Breast epithelium (tissue), 4 donors: Measurements from ENCODE around the gene CILP. TPM values are rescaled to one million over a fixed set of nuclear protein-coding genes. Genes with fewer than 3 reads are reported as not detected.

Experiments
- DNase-seq, 2 donors: peaks; one replicate each; pipeline ENCODE4 v3.0.0-alpha.2; 2019; ENCODE audit warnings: low spot score in 2 of 2
- H3K27ac ChIP-seq, 2 donors: fragments of 200-600 bp; sonication (generic) in 1 of 2; one replicate each; pipeline ENCODE4 v1.5.1; 2016 to 2019; ENCODE audit warnings: mild to moderate bottlenecking in 1 of 2
- H3K27me3 ChIP-seq, 2 donors: fragments of 200-600 bp; sonication (generic) in 1 of 2; one replicate each; pipeline versions ENCODE4 v1.5.1 to v1.6.0; 2017 to 2019; ENCODE audit warnings: control low read depth in 1 of 2, mild to moderate bottlenecking in 1 of 2
- H3K36me3 ChIP-seq: fragments of 200-600 bp; one replicate; pipeline ENCODE4 v1.5.1; 2019
- H3K4me1 ChIP-seq, 2 donors: fragments of 200-600 bp; sonication (generic); one replicate each; pipeline ENCODE4 v1.5.1; 2016 to 2019; ENCODE audit warnings: control low read depth in 1 of 2
- H3K4me3 ChIP-seq, 3 donors: fragments of 200-600 bp; sonication (generic); 1 replicate in 2 of 3; 2 replicates in 1 of 3; pipeline ENCODE4 v1.5.1; 2016 to 2019; ENCODE audit warnings: mild to moderate bottlenecking in 3 of 3, moderate library complexity in 2 of 3
- H3K9me3 ChIP-seq, 2 donors: fragments of 200-600 bp; sonication (generic) in 1 of 2; one replicate each; pipeline ENCODE4 v1.5.1; 2016 to 2019; ENCODE audit warnings: control low read depth in 1 of 2
- CTCF ChIP-seq, 3 donors: fragments of 450-650 bp; IDR thresholded peaks; one replicate each; pipeline ENCODE4 v1.5.1; 2016 to 2017; ENCODE audit warnings: antibody characterized with exemption in 3 of 3, mild to moderate bottlenecking in 3 of 3, moderate library complexity in 3 of 3
- POLR2A ChIP-seq: fragments of 450-650 bp; IDR thresholded peaks from one replicate; pipeline ENCODE4 v1.6.1; 2016; ENCODE audit warnings: antibody characterized with exemption, mild to moderate bottlenecking, moderate library complexity
- POLR2AphosphoS5 ChIP-seq, 3 donors: sonication (generic); formaldehyde crosslinking; IDR thresholded peaks; one replicate each; pipeline ENCODE4 v1.6.1; 2017; ENCODE audit warnings: antibody characterized with exemption in 3 of 3
- intact Hi-C: fragments of 100-400 bp; cut with DNase I; formaldehyde crosslinking; loops from one replicate; pipeline ENCODE4 v1.15.1; 2023; ENCODE audit warnings: low total_unique reads
- total RNA-seq, 3 donors: library from RNA; depleted of rRNA; stranded (reverse); fragments of >200 nt; gene quantifications; one replicate each; pipeline ENCODE4 v1.1.0, GENCODE V29; 2016

Gene CILP
- total RNA-seq, 3 donors from 2014 or later, result 5.2 to 203 (median 24.6) TPM

GRCh38 chr15:65146438-65146837, 64.8 kb downstream of the CILP start:
- H3K9me3 ChIP-seq, result no peaks in the 10 kb centered on the region
- no peak overlapping the region for H3K27ac ChIP-seq
- no peak overlapping the region for H3K4me3 ChIP-seq
- no peak for DNase-seq
- H3K36me3 ChIP-seq, result no peaks in the 10 kb centered on the region
- no peak for TF ChIP-seq POLR2AphosphoS5 (IDR thresholded peaks at IDR 0.05)
- no peak for TF ChIP-seq POLR2A
- no peak for TF ChIP-seq CTCF (IDR thresholded peaks at IDR 0.05)
- H3K27me3 ChIP-seq, result no peaks in the 10 kb centered on the region
- H3K4me1 ChIP-seq, result no peaks in the 10 kb centered on the region
- intact Hi-C loops, result no loop called here

Other genes starting within 250 kb of the CILP start
- gene SPG21, start 221.6 kb downstream of the CILP start, total RNA-seq, result 100 to 1,000 TPM in 1 of 3 donors, 10 to 100 TPM in 2; 91.5 to 109 (median 92.8) TPM
- gene MTFMT, start 181.8 kb downstream of the CILP start, total RNA-seq, result 10 to 100 TPM; 23.7 to 28.5 (median 28.4) TPM
- gene SLC51B, start 166.1 kb downstream of the CILP start, total RNA-seq, result not detected
- 10 to 100 TPM; 12.6 to 20.6 (median 20.3) TPM for gene RASL12, start 143.5 kb downstream of the CILP start, total RNA-seq
- gene KBTBD13, start 134.7 kb downstream of the CILP start, total RNA-seq, result under 1 TPM in 2 of 3 donors, not detected in 1; 0.15 to 0.33 TPM
- 1 to 10 TPM; 3.7 to 10.0 (median 7.2) TPM for gene UBAP1L, start 96.3 kb downstream of the CILP start, total RNA-seq
- gene PDCD7, start 77.7 kb downstream of the CILP start, total RNA-seq, result 10 to 100 TPM; 21.6 to 26.7 (median 24.4) TPM
- 10 to 100 TPM; 47.5 to 71.9 (median 51.8) TPM for gene CLPX, start 26.1 kb downstream of the CILP start, total RNA-seq
- 10 to 100 TPM in 2 of 3 donors, 1 to 10 TPM in 1; 8.5 to 14.9 (median 10.6) TPM for gene PARP16, start 75.4 kb upstream of the CILP start, total RNA-seq
- not detected for gene RNU5A-1, start 84.6 kb upstream of the CILP start, total RNA-seq
- gene RNU5B-1, start 93.2 kb upstream of the CILP start, total RNA-seq, result not detected
- gene IGDCC3, start 166.5 kb upstream of the CILP start, total RNA-seq, result 1 to 10 TPM in 1 of 3 donors, under 1 TPM in 1, not detected in 1; 0.33 to 1.8 TPM
- under 1 TPM; 0.66 to 0.88 (median 0.80) TPM for gene IGDCC4, start 211.5 kb upstream of the CILP start, total RNA-seq